IPS-20b (cell line): ENCODE measurements around the gene DNAH12.
"Not testable (repeated sequence)": the region's sequence is repeated elsewhere in the genome, so short reads cannot be mapped to it uniquely, and the experiment has no call there.

Experiments used
- H3K27ac ChIP-seq: one replicate; pipeline ENCODE4 v1.5.1; 2013; ENCODE audit warnings: low read length
- H3K27me3 ChIP-seq: 2 replicates; pipeline ENCODE4 v1.6.1; 2013; ENCODE audit warnings: mild to moderate bottlenecking, low read length, inconsistent platforms; ENCODE audit not compliant: insufficient read depth
- H3K36me3 ChIP-seq: 2 replicates; pipeline ENCODE4 v1.6.1; 2013; ENCODE audit warnings: low read depth, mild to moderate bottlenecking, inconsistent platforms, low read length, moderate library complexity; ENCODE audit not compliant: insufficient read depth
- H3K4me1 ChIP-seq: 2 replicates; pipeline ENCODE4 v1.6.1; 2013; ENCODE audit warnings: mild to moderate bottlenecking, control low read depth, inconsistent platforms, low read length, moderate library complexity; ENCODE audit not compliant: insufficient read depth
- H3K4me3 ChIP-seq: 2 replicates; pipeline ENCODE4 v1.5.1; 2013; ENCODE audit warnings: mild to moderate bottlenecking, low read length, inconsistent platforms
- H3K9ac ChIP-seq: 2 replicates; pipeline ENCODE4 v1.6.1; 2013; ENCODE audit warnings: low read depth, mild to moderate bottlenecking, inconsistent platforms, low read length, moderate library complexity
- H3K9me3 ChIP-seq: 2 replicates; pipeline ENCODE4 v1.6.1; 2013; ENCODE audit warnings: mild to moderate bottlenecking, low read depth, low read length, inconsistent platforms; ENCODE audit not compliant: insufficient read depth

The DNAH12 gene

GRCh38 chr3:57339071-57339642, 205.0 kb downstream of the DNAH12 start:
- not testable (repeated sequence) for H3K9ac ChIP-seq, H3K4me1 ChIP-seq, H3K36me3 ChIP-seq, H3K27ac ChIP-seq, H3K9me3 ChIP-seq, H3K4me3 ChIP-seq, H3K27me3 ChIP-seq

- H3K9me3 ChIP-seq, H3K36me3 ChIP-seq, H3K27me3 ChIP-seq, H3K27ac ChIP-seq, H3K4me1 ChIP-seq, H3K9ac ChIP-seq, H3K4me3 ChIP-seq: not testable (repeated sequence)
These were observed 205.7 kb downstream of the DNAH12 start for GRCh38 chr3:57338272-57339070.

- Histone ChIP-seq H3K4me1 (no peaks in the 10 kb centered on the region), H3K9ac (no peak overlapping the region), H3K9me3 (no peaks in the 10 kb centered on the region), H3K27ac (no peak overlapping the region), H3K36me3 (no peaks in the 10 kb centered on the region), H3K4me3 (no peak overlapping the region), H3K27me3 (no peaks in the 10 kb centered on the region)
These were observed 208.7 kb downstream of the DNAH12 start for GRCh38 chr3:57335283-57335938.

- no peaks in the 10 kb centered on the region for H3K9me3 ChIP-seq
- H3K9ac ChIP-seq: no peak overlapping the region
- no peaks in the 10 kb centered on the region for H3K4me1 ChIP-seq
- H3K36me3 ChIP-seq: no peaks in the 10 kb centered on the region
- no peaks in the 10 kb centered on the region for H3K27me3 ChIP-seq
- H3K27ac ChIP-seq: no peak overlapping the region
- no peak overlapping the region for H3K4me3 ChIP-seq
These were observed 213.0 kb downstream of the DNAH12 start for GRCh38 chr3:57331078-57331610.

GRCh38 chr3:57326498-57326897, 217.6 kb downstream of the DNAH12 start:
- H3K27me3 ChIP-seq, H3K4me1 ChIP-seq, H3K9ac ChIP-seq, H3K4me3 ChIP-seq, H3K36me3 ChIP-seq, H3K9me3 ChIP-seq, H3K27ac ChIP-seq: not testable (repeated sequence)

GRCh38 chr3:57314204-57314603, 229.9 kb downstream of the DNAH12 start:
- Histone ChIP-seq H3K27me3 (no peaks in the 10 kb centered on the region), H3K4me1 (no peaks in the 10 kb centered on the region), H3K9me3 (peaks cover 9% of the 10 kb centered on the region), H3K36me3 (no peaks in the 10 kb centered on the region), H3K4me3 (no peak overlapping the region), H3K9ac (no peak overlapping the region), H3K27ac (no peak overlapping the region)

GRCh38 chr3:57309769-57310360, 234.3 kb downstream of the DNAH12 start:
- Histone ChIP-seq H3K4me3 (no peak overlapping the region), H3K36me3 (no peaks in the 10 kb centered on the region), H3K27me3 (no peaks in the 10 kb centered on the region), H3K9me3 (no peaks in the 10 kb centered on the region), H3K27ac (no peak overlapping the region), H3K9ac (no peak overlapping the region), H3K4me1 (no peaks in the 10 kb centered on the region)

GRCh38 chr3:57303520-57303919, 240.6 kb downstream of the DNAH12 start:
- not testable (repeated sequence) for H3K27me3 ChIP-seq, H3K9me3 ChIP-seq, H3K27ac ChIP-seq, H3K4me1 ChIP-seq, H3K36me3 ChIP-seq, H3K9ac ChIP-seq, H3K4me3 ChIP-seq

- Histone ChIP-seq H3K27me3 (no peaks in the 10 kb centered on the region), H3K36me3 (no peaks in the 10 kb centered on the region), H3K4me1 (no peaks in the 10 kb centered on the region), H3K4me3 (no peak overlapping the region), H3K27ac (no peak overlapping the region), H3K9me3 (no peaks in the 10 kb centered on the region), H3K9ac (no peak overlapping the region)
These were observed 246.1 kb downstream of the DNAH12 start for GRCh38 chr3:57298041-57298440.

- no peak overlapping the region for H3K27ac ChIP-seq
- no peaks in the 10 kb centered on the region for H3K9me3 ChIP-seq
- H3K36me3 ChIP-seq: no peaks in the 10 kb centered on the region
- no peak overlapping the region for H3K4me3 ChIP-seq
- H3K27me3 ChIP-seq: no peaks in the 10 kb centered on the region
- no peak overlapping the region for H3K9ac ChIP-seq
- no peaks in the 10 kb centered on the region for H3K4me1 ChIP-seq
These were observed 251.1 kb downstream of the DNAH12 start for GRCh38 chr3:57292897-57293526.

GRCh38 chr3:57292159-57292896, 251.8 kb downstream of the DNAH12 start, which contains the start of gene ASB14:
TSS of gene ASB14 (minus strand) at chr3:57292685. CDS start at chr3:57292033, 652 bp downstream.
- Histone ChIP-seq H3K27ac (no peak within 1 kb of the TSS), H3K27me3 (no peaks in the 10 kb centered on the region), H3K9ac (no peak within 1 kb of the TSS), H3K36me3 (no peaks in the 10 kb centered on the region), H3K4me1 (no peaks in the 10 kb centered on the region), H3K9me3 (no peaks in the 10 kb centered on the region), H3K4me3 (no peak within 1 kb of the TSS)
